ENCODE data around the gene C1orf87.
A peak's percentile ranks its signal among the peaks of the same experiment; 100 is the strongest.

C1orf87 gene

GRCh38 chr1:60111118-60111517 lies 37.5 kb upstream of the C1orf87 start:
- POLR2A ChIA-PET: no interaction called here
- Histone ChIP-seq H3K4me3 (ENCODE audit: low read depth, low read length) (no peak overlapping the region), H3K9me3 (ENCODE audit: control insufficient read depth, insufficient read depth, low read depth, low read length) (no peaks in the 10 kb centered on the region), H3K36me3 (ENCODE audit: control insufficient read depth in 2 of 2, insufficient read depth in 1 of 2, low read length in 2 of 2) (no peaks in the 10 kb centered on the region), H3K4me1 (ENCODE audit: control insufficient read depth, insufficient read depth, low read length) (no peaks in the 10 kb centered on the region), H3K27ac (ENCODE audit: extremely low read depth, low read depth, low read length) (no peak overlapping the region)
- TF ChIP-seq PRDM4 (tag by site-specific recombination; IDR thresholded peaks at IDR 0.05) (no peak), ZNF146 (tag by site-specific recombination; IDR thresholded peaks at IDR 0.05) (peak; percentile 82)
- CTCF ChIA-PET: interaction anchor here (0.9 kb wide), 1 partner anchor 140 kb away, joined by 4 read pairs; no protein-coding TSS in a partner anchor

- Histone ChIP-seq H3K4me3 (ENCODE audit: low read depth, low read length) (no peak overlapping the region), H3K9me3 (ENCODE audit: control insufficient read depth, insufficient read depth, low read depth, low read length) (no peaks in the 10 kb centered on the region), H3K27ac (ENCODE audit: extremely low read depth, low read depth, low read length) (no peak overlapping the region), H3K4me1 (ENCODE audit: control insufficient read depth, insufficient read depth, low read length) (no peaks in the 10 kb centered on the region), H3K36me3 (ENCODE audit: control insufficient read depth in 2 of 2, insufficient read depth in 1 of 2, low read length in 2 of 2) (no peaks in the 10 kb centered on the region)
- CTCF ChIA-PET: no interaction called here
- POLR2A ChIA-PET: no interaction called here
- TF ChIP-seq GLIS1 (tag by site-specific recombination; IDR thresholded peaks at IDR 0.05) (peak; percentile 51), ZNF266 (tag by site-specific recombination; IDR thresholded peaks at IDR 0.05; ENCODE audit: low read depth) (no peak), ZSCAN4 (tag by site-specific recombination; IDR thresholded peaks at IDR 0.05) (no peak), ZNF561 (tag by site-specific recombination; IDR thresholded peaks at IDR 0.05; ENCODE audit: borderline replicate concordance) (no peak), ZBTB48 (tag by site-specific recombination; IDR thresholded peaks at IDR 0.05) (no peak), ZNF518A (tag by site-specific recombination; conservative IDR thresholded peaks at IDR 0.05; ENCODE audit: low read depth) (no peak), ZIC2 (tag by site-specific recombination; IDR thresholded peaks at IDR 0.05) (peak; percentile 57), ZBTB6 (tag by site-specific recombination; IDR thresholded peaks at IDR 0.05) (no peak), ZNF544 (tag by site-specific recombination; IDR thresholded peaks at IDR 0.05) (no peak), ZNF571 (tag by site-specific recombination; IDR thresholded peaks at IDR 0.05) (no peak), CTCF (tag by site-specific recombination; IDR thresholded peaks at IDR 0.05) (no peak), ZBTB17 (tag by site-specific recombination; IDR thresholded peaks at IDR 0.05) (no peak), ZNF18 (tag by site-specific recombination; IDR thresholded peaks at IDR 0.05) (peak; percentile 58; the same call in 1 of the 2 replicates)
Measured at GRCh38 chr1:60108196-60108595, 34.6 kb upstream of the C1orf87 start.

Data from HEK293 (cell line).